Mucosa of descending colon (tissue), 3 donors: ENCODE measurements around the gene SLC25A39. TPM values are rescaled to one million over a fixed set of nuclear protein-coding genes. Genes with fewer than 3 reads are reported as not detected.

Experiments
- ATAC-seq: fragments of 200-7000 bp; cut with Tn5 transposase; one replicate; pipeline ENCODE4 v1.9.1; 2020; ENCODE audit warnings: mild to moderate bottlenecking, moderate library complexity
- DNase-seq, 3 donors: peaks; one replicate each; pipeline ENCODE4 v3.0.0-alpha.2; 2020
- H3K36me3 ChIP-seq: fragments of 200-600 bp; one replicate; pipeline ENCODE4 v1.8.0; 2021; ENCODE audit warnings: low read depth, mild to moderate bottlenecking
- H3K4me1 ChIP-seq: fragments of 200-600 bp; one replicate; pipeline ENCODE4 v1.8.0; 2021; ENCODE audit warnings: low read depth, mild to moderate bottlenecking
- H3K4me3 ChIP-seq: fragments of 200-600 bp; one replicate; pipeline ENCODE4 v1.8.0; 2021; ENCODE audit warnings: mild to moderate bottlenecking
- H3K9me3 ChIP-seq: fragments of 200-600 bp; one replicate; pipeline ENCODE4 v1.8.0; 2021; ENCODE audit warnings: mild to moderate bottlenecking
- intact Hi-C, 2 donors: fragments of 100-400 bp; cut with DNase I in 1 of 2; cut with micrococcal nuclease in 1 of 2; formaldehyde crosslinking; loops; one replicate each; pipeline versions ENCODE4 v1.11.0 to v1.11.1; 2022; cut with DNase I, micrococcal nuclease
- total RNA-seq, 3 donors: library from RNA; stranded (reverse); fragmentation: NEBNext Ultra II Directional in 2 of 3; extraction: Animal tissue kit (Norgen Biotek cat#: 25700) in 2 of 3; gene quantifications; one replicate each; pipeline versions ENCODE4 v1.2.1 to v1.2.4, GENCODE V29; 2021 to 2023
- TF ChIP-seq, protein P1 (sequence below): fragments of 200-600 bp; IDR thresholded peaks from one replicate; pipeline ENCODE4 v1.8.0; 2022; ENCODE audit warnings: antibody characterized with exemption, mild to moderate bottlenecking
- donor health status: DM: no; HTN: no; CAD: no; lungs with moderate emphysema.
- donor health status: DM: no; HTN: no; CAD: no.
- donor health status: DM: no; HTN: yes; CAD: no.

SLC25A39 gene
- total RNA-seq, 3 donors from 2014 or later, result 91.8 to 142 (median 133) TPM

DNA sequence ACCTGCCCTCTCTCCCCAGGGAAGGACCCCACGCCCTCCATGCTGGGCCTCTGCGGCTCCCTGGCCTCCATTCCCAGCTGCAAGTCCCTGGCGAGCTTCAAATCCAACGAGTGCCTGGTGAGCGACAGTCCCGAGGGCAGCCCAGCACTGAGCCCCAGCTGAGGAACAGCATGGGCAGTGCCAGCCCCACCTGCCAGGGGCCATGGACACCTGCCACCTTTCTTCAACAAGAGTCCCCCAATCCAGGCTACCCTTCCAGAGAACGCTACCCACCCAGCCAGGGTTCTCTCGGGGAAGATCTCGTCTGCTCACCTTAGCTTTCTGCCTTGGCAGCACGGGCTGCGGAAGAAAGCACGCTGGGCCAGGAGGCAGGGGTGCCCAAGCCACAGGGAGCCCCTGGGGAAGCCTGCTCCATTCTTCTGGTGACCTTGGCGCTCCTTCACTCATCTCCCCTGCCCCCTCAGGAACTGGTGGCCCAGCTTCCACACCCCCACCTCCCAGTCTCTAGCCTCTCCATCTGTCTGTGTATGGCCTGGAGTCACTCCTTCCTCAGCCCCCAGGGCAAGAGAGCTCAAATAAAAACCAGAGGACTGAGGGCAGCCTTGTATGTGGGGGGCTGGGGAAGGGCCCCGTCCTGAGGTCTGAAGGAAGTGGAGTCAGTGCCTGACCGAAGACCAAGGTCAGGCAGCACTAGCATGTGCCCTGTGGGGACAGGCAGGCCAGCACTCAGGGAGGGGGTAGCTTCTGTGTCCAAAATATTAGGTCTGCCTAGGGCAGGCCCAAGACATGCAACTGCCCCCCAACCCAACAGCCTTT, 6.3 kb downstream of the SLC25A39 start:
- no peak for DNase-seq
- TF ChIP-seq, protein P1, sequence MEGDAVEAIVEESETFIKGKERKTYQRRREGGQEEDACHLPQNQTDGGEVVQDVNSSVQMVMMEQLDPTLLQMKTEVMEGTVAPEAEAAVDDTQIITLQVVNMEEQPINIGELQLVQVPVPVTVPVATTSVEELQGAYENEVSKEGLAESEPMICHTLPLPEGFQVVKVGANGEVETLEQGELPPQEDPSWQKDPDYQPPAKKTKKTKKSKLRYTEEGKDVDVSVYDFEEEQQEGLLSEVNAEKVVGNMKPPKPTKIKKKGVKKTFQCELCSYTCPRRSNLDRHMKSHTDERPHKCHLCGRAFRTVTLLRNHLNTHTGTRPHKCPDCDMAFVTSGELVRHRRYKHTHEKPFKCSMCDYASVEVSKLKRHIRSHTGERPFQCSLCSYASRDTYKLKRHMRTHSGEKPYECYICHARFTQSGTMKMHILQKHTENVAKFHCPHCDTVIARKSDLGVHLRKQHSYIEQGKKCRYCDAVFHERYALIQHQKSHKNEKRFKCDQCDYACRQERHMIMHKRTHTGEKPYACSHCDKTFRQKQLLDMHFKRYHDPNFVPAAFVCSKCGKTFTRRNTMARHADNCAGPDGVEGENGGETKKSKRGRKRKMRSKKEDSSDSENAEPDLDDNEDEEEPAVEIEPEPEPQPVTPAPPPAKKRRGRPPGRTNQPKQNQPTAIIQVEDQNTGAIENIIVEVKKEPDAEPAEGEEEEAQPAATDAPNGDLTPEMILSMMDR, result no peak
- H3K4me1 ChIP-seq, result peaks cover 4% of the 10 kb centered on the region
- peak; percentile 6 for ATAC-seq
- peaks cover 5% of the 10 kb centered on the region for H3K36me3 ChIP-seq
- H3K9me3 ChIP-seq, result no peaks in the 10 kb centered on the region
- H3K4me3 ChIP-seq, result no peak overlapping the region
- intact Hi-C loops, result loop anchor here in 1 of 2 donors (5.0 kb wide), 1 partner anchor 106 kb away; no protein-coding TSS in a partner anchor

GRCh38 chr17:44317545-44317944, 7.1 kb downstream of the SLC25A39 start:
- no peak for ATAC-seq

GRCh38 chr17:44315760-44316731, 8.6 kb downstream of the SLC25A39 start:
- H3K9me3 ChIP-seq, result no peaks in the 10 kb centered on the region
- TF ChIP-seq, protein P1, result no peak
- intact Hi-C loops, result loop anchor here in 1 of 2 donors (5.0 kb wide), 1 partner anchor 104 kb away; no protein-coding TSS in a partner anchor
- H3K4me3 ChIP-seq, result no peak overlapping the region
- no peaks in the 10 kb centered on the region for H3K4me1 ChIP-seq
- H3K36me3 ChIP-seq, result peaks cover 5% of the 10 kb centered on the region
- DNase-seq, result no peak
- no peak for ATAC-seq

More at GRCh38 chr17:44317545-44317944, 7.1 kb downstream of the SLC25A39 start:
- Histone ChIP-seq H3K9me3 (no peaks in the 10 kb centered on the region), H3K36me3 (peaks cover 5% of the 10 kb centered on the region), H3K4me3 (no peak overlapping the region), H3K4me1 (no peaks in the 10 kb centered on the region)
- TF ChIP-seq, protein P1, result no peak
- intact Hi-C loops, result loop anchor here in 1 of 2 donors (5.0 kb wide), 1 partner anchor 105 kb away; no protein-coding TSS in a partner anchor
- DNase-seq, result no peak

- H3K4me1 ChIP-seq, result no peaks in the 10 kb centered on the region
- H3K9me3 ChIP-seq, result no peaks in the 10 kb centered on the region
- ATAC-seq (peak; percentile 29), DNase-seq (no peak)
- H3K36me3 ChIP-seq, result peaks cover 5% of the 10 kb centered on the region
- no peak overlapping the region for H3K4me3 ChIP-seq
- intact Hi-C loops, result loop anchor here in 1 of 2 donors (5.0 kb wide), 1 partner anchor 103 kb away; no protein-coding TSS in a partner anchor
- TF ChIP-seq, protein P1, result no peak
These were observed 9.6 kb downstream of the SLC25A39 start for GRCh38 chr17:44314869-44315661.

DNA sequence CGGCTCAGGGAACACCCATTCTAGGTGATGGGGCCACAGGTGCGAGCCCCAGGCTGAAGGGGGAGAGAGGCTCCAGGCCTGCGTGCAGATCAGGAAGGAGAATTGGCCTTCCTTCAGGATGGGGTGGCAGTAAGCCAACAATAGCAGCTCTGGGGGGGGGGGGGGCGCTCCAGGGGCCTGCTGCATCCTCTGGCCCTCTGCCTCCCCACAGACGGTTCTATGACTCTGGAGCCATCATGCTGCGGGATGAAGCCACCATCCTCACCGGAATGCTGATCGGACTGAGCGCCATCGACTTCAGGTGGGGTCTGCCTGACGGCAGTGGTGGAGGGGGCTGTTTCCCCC, 10.1 kb downstream of the SLC25A39 start:
- DNase-seq, result no peak

More for the DNA sequence above, 10.1 kb downstream of the SLC25A39 start:
- Histone ChIP-seq H3K36me3 (no peaks in the 10 kb centered on the region), H3K9me3 (no peaks in the 10 kb centered on the region), H3K4me3 (no peak overlapping the region), H3K4me1 (no peaks in the 10 kb centered on the region)
- no peak for ATAC-seq
- intact Hi-C loops, result no loop called here
- TF ChIP-seq, protein P1, result no peak
